DMS 273 (cell line): ENCODE data around the gene TMEM130.

ENCODE experiments used
- DNase-seq: peaks from one replicate; lab custom pipeline; 2025; ENCODE audit not compliant: unreplicated experiment; lab: John Stamatoyannopoulos, UW

The TMEM130 gene

DNA sequence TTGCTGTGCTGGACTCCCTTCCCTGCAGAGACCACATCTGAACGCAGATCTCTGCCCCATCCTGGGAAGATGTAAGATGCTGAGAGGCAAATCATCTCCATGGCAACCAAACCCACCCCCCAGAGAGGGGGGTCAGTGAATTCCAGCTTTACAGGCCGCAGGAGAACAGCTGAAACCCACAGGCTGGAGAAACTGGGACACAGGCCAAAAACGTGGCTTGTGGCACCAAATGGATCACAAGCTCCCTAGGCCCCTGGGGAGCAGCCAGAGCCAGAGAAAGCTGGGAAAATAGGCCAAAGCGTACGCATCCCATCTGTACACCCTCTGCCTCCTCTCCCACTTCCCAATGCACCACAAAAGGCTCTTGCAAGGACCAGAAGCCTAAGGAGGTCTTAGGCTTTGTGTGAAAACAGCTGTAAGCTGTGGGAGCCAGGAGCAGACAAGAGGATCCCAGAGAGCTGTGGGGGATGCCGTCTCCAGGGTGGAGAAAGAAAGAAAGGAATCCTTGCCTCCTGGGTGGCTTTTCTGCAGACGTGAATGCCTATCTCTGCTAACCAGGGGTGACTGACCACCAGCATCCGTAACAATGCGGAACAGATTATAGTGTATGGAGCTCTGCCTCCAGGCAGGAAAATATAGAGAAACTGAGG is 59.5 kb downstream of the TMEM130 start:
- peak; percentile 98 for DNase-seq

DNA sequence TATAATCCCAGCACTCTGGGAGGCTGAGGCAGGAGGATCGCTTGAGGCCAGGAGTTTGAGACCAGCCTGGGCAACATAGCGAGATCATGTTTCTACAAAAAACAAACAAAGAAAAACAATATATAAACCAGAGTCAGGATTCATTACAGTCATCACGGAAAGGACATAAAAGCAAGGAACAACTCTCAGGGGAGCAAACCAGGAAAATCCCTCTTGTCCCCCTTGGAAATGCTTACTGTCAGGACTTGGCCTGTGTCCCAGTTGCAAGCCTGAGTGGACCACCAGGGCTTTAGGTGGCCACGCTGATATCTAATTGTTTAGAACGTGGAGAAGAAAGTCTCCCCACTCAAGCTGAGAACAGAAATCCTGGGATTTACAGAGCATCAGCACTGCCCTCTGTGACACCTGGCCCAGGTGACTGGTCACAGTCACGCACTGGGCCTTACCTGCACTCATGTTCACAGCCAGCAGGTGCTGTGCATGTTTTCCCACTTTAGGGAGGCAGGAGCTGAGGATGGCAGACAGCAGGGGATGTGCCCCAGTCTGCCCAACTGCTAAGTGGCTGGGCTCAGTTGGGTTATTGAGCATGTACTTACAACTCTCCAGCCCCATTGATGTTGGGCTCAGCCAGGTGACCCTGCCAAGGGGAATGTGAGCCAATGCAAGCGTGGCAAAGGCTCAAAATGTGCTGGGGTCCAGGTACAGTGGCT is 60.9 kb downstream of the TMEM130 start:
- DNase-seq: no peak

GRCh38 chr7:98807068-98808048 is 62.5 kb downstream of the TMEM130 start:
- DNase-seq: peak; percentile 64

DNA sequence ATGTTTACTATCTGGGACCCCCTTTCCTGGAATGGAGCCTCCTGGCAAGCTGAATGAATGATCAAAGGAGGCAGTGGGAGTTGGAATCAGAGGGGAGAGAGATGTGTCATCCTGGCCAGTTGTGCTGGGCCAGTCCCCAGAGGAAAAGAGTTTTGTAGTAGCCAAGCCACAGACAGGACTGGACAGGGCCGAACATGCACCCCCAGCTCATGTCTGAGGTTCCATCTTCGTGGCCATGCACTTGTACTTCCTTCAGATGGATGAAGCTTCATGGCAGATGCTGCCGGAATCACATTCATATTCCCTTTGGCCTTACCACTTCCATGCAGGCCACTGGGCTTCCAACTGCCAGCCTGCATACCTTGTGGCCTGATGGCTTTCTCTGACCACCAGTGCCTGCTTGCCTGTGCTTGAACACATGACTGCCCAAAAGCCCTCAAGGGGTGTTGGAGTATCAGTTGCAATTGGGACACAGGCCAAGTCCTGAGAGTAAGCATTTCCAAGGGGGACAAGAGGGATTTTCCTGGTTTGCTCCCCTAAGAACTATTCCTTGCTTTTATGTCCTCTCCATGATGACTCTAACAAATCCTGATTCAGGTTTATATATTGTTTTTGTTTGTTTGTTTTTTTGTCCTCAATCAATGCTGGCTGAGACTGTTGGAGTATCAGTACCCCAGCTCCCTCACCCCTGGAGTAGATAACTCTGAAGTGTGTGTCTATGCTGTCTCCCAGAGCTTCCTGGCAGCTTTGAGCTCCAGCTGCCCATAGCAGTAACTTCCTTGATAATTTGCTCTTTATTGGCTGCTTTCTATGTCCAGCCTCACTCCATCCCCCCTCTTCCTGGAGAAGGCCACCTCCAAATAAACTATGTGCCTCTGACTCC is 63.6 kb downstream of the TMEM130 start:
- DNase-seq: no peak

DNA sequence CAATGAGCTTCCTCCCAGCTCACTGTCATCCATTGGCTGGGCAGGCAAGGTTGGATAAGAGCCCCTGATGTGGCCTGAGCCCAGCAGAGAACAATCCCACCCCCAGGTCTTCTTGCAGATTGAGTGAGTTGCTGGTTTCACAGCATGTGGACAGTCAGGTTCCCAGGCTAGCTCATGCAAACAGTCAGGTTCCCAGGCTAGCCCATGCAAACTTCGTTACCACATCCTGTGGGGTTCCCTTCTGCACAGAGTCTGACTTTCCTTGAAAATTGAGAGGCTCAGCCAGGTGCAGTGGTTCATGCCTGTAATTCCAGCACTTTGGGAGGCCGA is 67.1 kb downstream of the TMEM130 start:
- no peak for DNase-seq

DNA sequence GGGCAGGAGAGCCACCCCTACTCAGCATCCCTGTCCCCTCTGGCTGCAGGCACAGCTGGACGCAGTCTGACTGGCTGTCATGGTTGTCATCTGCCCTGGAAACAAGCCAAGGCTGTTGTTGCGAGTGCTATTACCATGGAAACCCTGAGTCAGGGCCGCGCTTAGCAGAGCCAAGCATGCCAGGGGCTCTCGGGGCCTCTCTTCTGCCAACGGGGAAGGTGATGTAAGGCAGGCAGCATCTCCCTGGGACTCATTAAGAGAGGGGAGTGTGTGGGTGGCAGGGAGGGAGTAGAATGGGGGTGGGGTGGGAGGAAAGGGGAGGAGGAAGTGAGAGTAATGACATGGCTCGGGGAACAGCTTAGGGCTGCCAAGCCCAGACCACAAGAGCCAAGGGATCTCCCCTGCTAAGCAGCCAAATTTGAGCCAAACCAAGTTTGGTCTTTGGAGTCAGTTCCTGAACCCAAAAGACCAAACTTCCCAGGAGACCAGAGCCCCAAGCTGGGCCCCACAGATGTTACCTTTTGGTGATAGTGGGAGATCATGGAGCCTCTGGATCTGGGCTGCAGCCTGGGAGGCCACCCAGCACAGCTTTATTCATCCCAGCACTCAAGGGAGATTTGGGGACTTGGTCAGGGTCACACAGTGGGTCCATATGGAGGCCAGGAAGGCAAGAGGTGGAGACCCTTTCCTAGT is 67.6 kb downstream of the TMEM130 start:
- peak; percentile 93 for DNase-seq

DNA sequence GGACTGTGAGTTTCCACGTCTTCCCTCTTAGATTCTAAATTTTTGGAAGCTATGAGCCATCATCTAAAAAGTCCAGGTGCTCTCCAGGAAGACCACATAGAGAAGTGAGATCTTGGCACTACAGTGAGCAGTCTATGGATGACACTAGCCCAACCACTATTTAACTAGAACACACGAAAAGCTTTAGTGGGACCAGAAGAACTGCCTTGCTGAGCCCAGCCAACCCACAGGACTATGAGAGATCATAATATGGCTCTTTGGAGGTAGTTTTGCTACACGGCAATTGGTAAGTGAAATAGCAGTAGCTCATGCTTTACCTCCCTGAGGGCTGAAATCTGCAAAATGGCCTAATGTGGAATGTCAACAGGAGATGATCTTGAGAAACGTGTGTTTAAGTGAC is 68.8 kb downstream of the TMEM130 start:
- no peak for DNase-seq

- DNase-seq: peak; percentile 50
These were observed 72.7 kb downstream of the TMEM130 start for GRCh38 chr7:98797150-98797549.
